NCI-H774 (cell line): ENCODE measurements around the gene LDLRAD4.
"Not testable (repeated sequence)": the region's sequence is repeated elsewhere in the genome, so short reads cannot be mapped to it uniquely, and the experiment has no call there.

Experiments used
- DNase-seq: peaks from one replicate; lab custom pipeline; 2025; lab: John Stamatoyannopoulos, UW

The LDLRAD4 gene

GRCh38 chr18:13246591-13246990, 28.0 kb downstream of the LDLRAD4 start:
- no peak for DNase-seq

GRCh38 chr18:13247506-13247905, 28.9 kb downstream of the LDLRAD4 start:
- no peak for DNase-seq

- no peak for DNase-seq
These were observed 34.3 kb downstream of the LDLRAD4 start for GRCh38 chr18:13252686-13253410.

- DNase-seq, result no peak
These were observed 35.5 kb downstream of the LDLRAD4 start for GRCh38 chr18:13253786-13254688.

GRCh38 chr18:13254971-13255927, 36.7 kb downstream of the LDLRAD4 start:
- DNase-seq, result no peak

- DNase-seq, result no peak
These were observed 38.1 kb downstream of the LDLRAD4 start for GRCh38 chr18:13256444-13257305.

- no peak for DNase-seq
These were observed 38.9 kb downstream of the LDLRAD4 start for GRCh38 chr18:13257361-13257980.

GRCh38 chr18:13258921-13259320, 40.4 kb downstream of the LDLRAD4 start:
- no peak for DNase-seq

- DNase-seq, result no peak
These were observed 41.1 kb downstream of the LDLRAD4 start for GRCh38 chr18:13259701-13260100.

- DNase-seq, result no peak
These were observed 41.8 kb downstream of the LDLRAD4 start for GRCh38 chr18:13260197-13260934.

GRCh38 chr18:13260935-13261640, 42.5 kb downstream of the LDLRAD4 start:
- DNase-seq, result no peak

- DNase-seq, result no peak
These were observed 43.2 kb downstream of the LDLRAD4 start for GRCh38 chr18:13261661-13262357.

GRCh38 chr18:13262358-13262680, 43.8 kb downstream of the LDLRAD4 start:
- not testable (repeated sequence) for DNase-seq

GRCh38 chr18:13262839-13263691, 44.5 kb downstream of the LDLRAD4 start:
- no peak for DNase-seq

GRCh38 chr18:13264091-13265007, 45.8 kb downstream of the LDLRAD4 start:
- DNase-seq, result no peak

GRCh38 chr18:13265008-13265910, 46.7 kb downstream of the LDLRAD4 start:
- DNase-seq, result no peak
